Adrenal gland (tissue), 12 donors: Measurements from ENCODE around the gene SELENOT. TPM values are rescaled to one million over a fixed set of nuclear protein-coding genes. Genes with fewer than 3 reads are reported as not detected.

ENCODE experiments used
- DNase-seq, 7 donors: peaks; one replicate each; pipeline ENCODE4 v3.0.0-alpha.2; 2019 to 2020
- H3K27ac ChIP-seq, 5 donors: fragments of 200-600 bp; sonication (generic) in 4 of 5; 1 replicate in 3 of 5; 2 replicates in 2 of 5; pipeline versions ENCODE4 v1.5.1 to v1.8.0; 2016 to 2020; ENCODE audit warnings: mild to moderate bottlenecking in 1 of 5
- H3K27me3 ChIP-seq: fragments of 200-600 bp; 2 replicates; pipeline ENCODE4 v1.8.0; 2021
- H3K36me3 ChIP-seq, 2 donors: fragments of 200-600 bp; replicated peaks in 1 of 2; 1 replicate in 1 of 2; 2 replicates in 1 of 2; pipeline versions ENCODE4 v1.5.1 to v1.8.0; 2018 to 2022
- H3K4me1 ChIP-seq, 2 donors: fragments of 200-600 bp; replicated peaks in 1 of 2; 1 replicate in 1 of 2; 2 replicates in 1 of 2; pipeline versions ENCODE4 v1.5.1 to v1.8.0; 2018 to 2021
- H3K4me3 ChIP-seq, 4 donors: fragments of 200-600 bp; sonication (generic) in 3 of 4; one replicate each; pipeline ENCODE4 v1.5.1; 2016 to 2018
- H3K9me3 ChIP-seq, 3 donors: fragments of 200-600 bp; sonication (generic) in 1 of 3; replicated peaks in 1 of 3; 1 replicate in 2 of 3; 2 replicates in 1 of 3; pipeline versions ENCODE4 v1.5.1 to v1.8.0; 2016 to 2021
- CTCF ChIP-seq, 6 experiments: fragments of 450-650 bp in 4 of 6; fragments of 200-600 bp in 2 of 6; sonication (generic) in 1 of 6; IDR thresholded peaks; 1 replicate in 5 of 6; 2 replicates in 1 of 6; pipeline versions ENCODE4 v1.5.1 to v1.8.0; 2016 to 2021; ENCODE audit warnings: antibody characterized with exemption in 6 of 6, mild to moderate bottlenecking in 2 of 6, moderate library complexity in 1 of 6
- POLR2A ChIP-seq, 2 donors: fragments of 450-650 bp; IDR thresholded peaks; one replicate each; pipeline ENCODE4 v1.6.1; 2017; ENCODE audit warnings: antibody characterized with exemption in 2 of 2, mild to moderate bottlenecking in 2 of 2, moderate library complexity in 1 of 2
- WGBS, 4 donors: extraction: QIAGEN DNeasy Blood & Tissue Kit in 2 of 4; methylation state at CpG; one replicate each; pipeline versions ENCODE4 v1.1.5 to v1.1.7; 2013 to 2017; 5-methylcytosine and 5-hydroxymethylcytosine counted together
- intact Hi-C, 2 donors: fragments of 100-400 bp; cut with DNase I; formaldehyde crosslinking; loops; one replicate each; pipeline versions ENCODE4 v1.14.1 to v1.15.0; 2022 to 2023
- polyA plus RNA-seq, 3 donors: library from polyadenylated mRNA; stranded (reverse); fragments of 200-250 nt in 2 of 3; fragments of 350-450 nt in 1 of 3; fragmentation: Illumina TruSeq in 1 of 3; extraction: RNeasy Lipid Tissue Mini Kit (QIAGEN cat#74804) in 1 of 3; gene quantifications; one replicate each; pipeline ENCODE4 v1.2.3, GENCODE V29; 2013 to 2014
- total RNA-seq, 9 donors: library from RNA; depleted of rRNA in 4 of 9; stranded (reverse); fragments of >200 nt in 4 of 9; fragments of 120-200 nt in 1 of 9; fragmentation: NEBNext Ultra II Directional in 1 of 9; extraction: Animal tissue kit (Norgen Biotek cat#: 25700) in 1 of 9; gene quantifications; one replicate each; pipeline versions ENCODE4 v1.1.0 to v1.2.4, GENCODE V29; 2013 to 2023
- donor health status: healthy with polysubstance abuse.
- donor health status: Bipolar disorder and iron deficiency.
- donor health status: DM: yes; HTN: yes; CAD: no.
- donor health status: DM: no; HTN: no; CAD: no.
- donor health status: DM: no; HTN: no; CAD: no.
- donor health status: DM: yes; HTN: yes; CAD: no.

The SELENOT gene
- total and polyA plus RNA-seq, 12 donors: 19.4 to 323 (median 151) TPM

GRCh38 chr3:150602426-150603152, 532 bp upstream of the SELENOT start:
- no peak for TF ChIP-seq POLR2A (IDR thresholded peaks at IDR 0.05)
- no peak for TF ChIP-seq CTCF (IDR thresholded peaks at IDR 0.05)
- H3K4me1 ChIP-seq: peaks cover 26 to 44% of the 10 kb centered on the region in 2 donors
- intact Hi-C loops: no loop called here
- peak overlapping the region in 3 of 4 donors; percentile 5 to 73 (median 72) for H3K4me3 ChIP-seq
- WGBS, 4 donors: 29 to 52% (median 38%) methylated on average over 5 to 6 of the region's 6 CpGs
- no peaks in the 10 kb centered on the region for H3K27me3 ChIP-seq
- H3K36me3 ChIP-seq: no peaks in the 10 kb centered on the region
- H3K27ac ChIP-seq: peak overlapping the region in 4 of 5 donors; percentile 91 to 98 (median 95)
- DNase-seq: no peak
- H3K9me3 ChIP-seq: no peaks in the 10 kb centered on the region

- 0 to 1% (median 0%) methylated on average over 9 to 11 of the region's 11 CpGs for WGBS, 4 donors
- no peak for DNase-seq
- peak overlapping the region; percentile 91 to 98 (median 94) for H3K27ac ChIP-seq
- peak overlapping the region; percentile 1 to 82 (median 72) for H3K4me3 ChIP-seq
- peaks cover 26 to 57% of the 10 kb centered on the region in 2 donors for H3K4me1 ChIP-seq
- no peaks in the 10 kb centered on the region for H3K27me3 ChIP-seq
- no peaks in the 10 kb centered on the region for H3K9me3 ChIP-seq
- no peak for TF ChIP-seq POLR2A (IDR thresholded peaks at IDR 0.05)
- TF ChIP-seq CTCF (IDR thresholded peaks at IDR 0.05): no peak
- H3K36me3 ChIP-seq: no peaks in the 10 kb centered on the region
- intact Hi-C loops: no loop called here
These were observed 829 bp downstream of the SELENOT start for GRCh38 chr3:150603980-150604319.

GRCh38 chr3:150605998-150606641, 3.0 kb downstream of the SELENOT start:
- Histone ChIP-seq H3K4me1 (peaks cover 19 to 70% of the 10 kb centered on the region in 2 donors), H3K27ac (peak overlapping the region in 3 of 5 donors; percentile 6 to 70 (median 53)), H3K9me3 (no peaks in the 10 kb centered on the region), H3K27me3 (no peaks in the 10 kb centered on the region), H3K36me3 (no peaks in the 10 kb centered on the region), H3K4me3 (no peak overlapping the region)
- WGBS, 4 donors: 69 to 75% (median 71%) methylated on average over 9 of the region's 9 CpGs
- no peak for TF ChIP-seq POLR2A (IDR thresholded peaks at IDR 0.05)
- no peak for TF ChIP-seq CTCF (IDR thresholded peaks at IDR 0.05)
- peak in 1 of 7 donors; percentile 31 for DNase-seq
- intact Hi-C loops: no loop called here

- TF ChIP-seq CTCF (IDR thresholded peaks at IDR 0.05) (no peak), POLR2A (IDR thresholded peaks at IDR 0.05) (no peak)
- Histone ChIP-seq H3K9me3 (no peaks in the 10 kb centered on the region), H3K27ac (peak overlapping the region in 1 of 5 donors; percentile 53), H3K4me3 (no peak overlapping the region), H3K4me1 (peaks cover 15 to 70% of the 10 kb centered on the region in 2 donors), H3K36me3 (peaks cover 0 to 6% of the 10 kb centered on the region in 2 donors), H3K27me3 (no peaks in the 10 kb centered on the region)
- 78 to 85% (median 81%) methylated on average over 8 of the region's 8 CpGs for WGBS, 4 donors
- DNase-seq: no peak
- intact Hi-C loops: no loop called here
These were observed 4.3 kb downstream of the SELENOT start for GRCh38 chr3:150607267-150608065.
